Adipocyte (in vitro differentiated cells): ENCODE data around the gene NALCN.
"Not testable (repeated sequence)": the region's sequence is repeated elsewhere in the genome, so short reads cannot be mapped to it uniquely, and the experiment has no call there.

Source experiments
- DNase-seq: peaks from one replicate; pipeline ENCODE4 v3.0.0-alpha.2; 2015; ENCODE audit warnings: low read depth
- H3K27me3 ChIP-seq: replicated peaks from 2 replicates; pipeline ENCODE4 v1.7.0; 2013; ENCODE audit warnings: mild to moderate bottlenecking, low read length, moderate library complexity; ENCODE audit not compliant: control insufficient read depth, insufficient read depth
- H3K36me3 ChIP-seq: 2 replicates; pipeline ENCODE4 v1.7.0; 2013; ENCODE audit warnings: low read length, mild to moderate bottlenecking, moderate library complexity; ENCODE audit not compliant: control insufficient read depth, insufficient read depth, severe bottlenecking
- H3K4me1 ChIP-seq: 2 replicates; pipeline ENCODE4 v1.7.0; 2013; ENCODE audit warnings: mild to moderate bottlenecking, low read length, moderate library complexity; ENCODE audit not compliant: control insufficient read depth, insufficient read depth
- H3K4me3 ChIP-seq: 2 replicates; pipeline ENCODE4 v1.7.0; 2013; ENCODE audit warnings: mild to moderate bottlenecking, low read length, moderate library complexity
- H3K9ac ChIP-seq: 2 replicates; pipeline ENCODE4 v1.7.0; 2013; ENCODE audit warnings: mild to moderate bottlenecking, low read length, moderate library complexity
- H3K9me3 ChIP-seq: 2 replicates; pipeline ENCODE4 v1.7.0; 2013; ENCODE audit warnings: mild to moderate bottlenecking, low read length, moderate library complexity; ENCODE audit not compliant: control insufficient read depth

NALCN gene

GRCh38 chr13:101332583-101332982, 83.7 kb downstream of the NALCN start:
- Histone ChIP-seq H3K9ac (no peak overlapping the region), H3K36me3 (no peaks in the 10 kb centered on the region), H3K27me3 (no peaks in the 10 kb centered on the region), H3K4me3 (no peak overlapping the region), H3K9me3 (no peaks in the 10 kb centered on the region), H3K4me1 (no peaks in the 10 kb centered on the region)
- no peak for DNase-seq

GRCh38 chr13:101331731-101332130, 84.6 kb downstream of the NALCN start:
- no peaks in the 10 kb centered on the region for H3K27me3 ChIP-seq
- no peaks in the 10 kb centered on the region for H3K36me3 ChIP-seq
- H3K4me1 ChIP-seq: no peaks in the 10 kb centered on the region
- no peak for DNase-seq
- H3K9me3 ChIP-seq: no peaks in the 10 kb centered on the region
- H3K9ac ChIP-seq: no peak overlapping the region
- H3K4me3 ChIP-seq: no peak overlapping the region

DNA sequence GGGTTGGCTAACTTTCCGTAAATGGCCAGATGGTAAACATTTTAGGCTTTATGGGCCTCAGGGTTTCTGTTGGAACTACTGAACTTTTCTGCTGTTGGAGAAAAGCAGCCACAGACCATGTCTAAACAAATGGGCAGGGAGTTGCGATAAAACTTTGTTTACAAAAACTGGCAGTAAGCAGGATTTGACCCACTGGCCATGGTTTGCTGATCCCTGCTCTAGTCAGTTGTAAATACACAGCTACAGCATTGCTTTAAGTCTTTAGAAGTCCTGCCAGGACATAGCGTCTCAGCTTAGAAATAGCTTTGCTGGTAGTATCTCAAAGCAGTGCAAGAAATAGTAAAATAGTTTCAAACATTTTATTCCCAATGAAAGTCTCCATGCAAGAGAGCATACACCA, 88.4 kb downstream of the NALCN start:
- Histone ChIP-seq H3K27me3 (no peaks in the 10 kb centered on the region), H3K4me1 (no peaks in the 10 kb centered on the region), H3K9ac (no peak overlapping the region), H3K9me3 (no peaks in the 10 kb centered on the region), H3K36me3 (no peaks in the 10 kb centered on the region), H3K4me3 (no peak overlapping the region)
- no peak for DNase-seq

- Histone ChIP-seq H3K4me1 (no peaks in the 10 kb centered on the region), H3K9ac (no peak overlapping the region), H3K27me3 (no peaks in the 10 kb centered on the region), H3K36me3 (no peaks in the 10 kb centered on the region), H3K4me3 (no peak overlapping the region), H3K9me3 (no peaks in the 10 kb centered on the region)
- no peak for DNase-seq
Observed at GRCh38 chr13:101326710-101327109, 89.6 kb downstream of the NALCN start.

DNA sequence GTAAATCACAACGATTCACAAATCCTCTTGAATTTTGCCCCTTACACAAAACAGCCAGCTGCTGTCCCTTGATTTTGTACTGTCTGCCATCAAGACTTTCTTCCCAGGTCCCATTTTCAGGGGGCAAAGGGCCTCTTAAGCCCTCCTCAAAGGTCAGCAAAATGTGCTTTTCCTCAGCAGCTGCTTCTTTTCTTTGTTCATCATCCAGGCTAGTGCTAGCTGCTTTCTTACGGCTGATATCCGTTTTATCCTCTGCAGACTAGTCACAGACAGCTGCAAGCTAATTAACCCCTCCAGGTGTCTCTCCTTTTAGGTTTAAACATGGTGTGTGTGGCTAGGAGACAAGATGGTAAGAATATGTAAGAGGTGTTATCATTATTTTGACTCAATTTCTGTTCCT, 90.9 kb downstream of the NALCN start:
- no peak for DNase-seq
- Histone ChIP-seq H3K9ac (no peak overlapping the region), H3K36me3 (no peaks in the 10 kb centered on the region), H3K9me3 (no peaks in the 10 kb centered on the region), H3K4me1 (no peaks in the 10 kb centered on the region), H3K27me3 (no peaks in the 10 kb centered on the region), H3K4me3 (no peak overlapping the region)

DNA sequence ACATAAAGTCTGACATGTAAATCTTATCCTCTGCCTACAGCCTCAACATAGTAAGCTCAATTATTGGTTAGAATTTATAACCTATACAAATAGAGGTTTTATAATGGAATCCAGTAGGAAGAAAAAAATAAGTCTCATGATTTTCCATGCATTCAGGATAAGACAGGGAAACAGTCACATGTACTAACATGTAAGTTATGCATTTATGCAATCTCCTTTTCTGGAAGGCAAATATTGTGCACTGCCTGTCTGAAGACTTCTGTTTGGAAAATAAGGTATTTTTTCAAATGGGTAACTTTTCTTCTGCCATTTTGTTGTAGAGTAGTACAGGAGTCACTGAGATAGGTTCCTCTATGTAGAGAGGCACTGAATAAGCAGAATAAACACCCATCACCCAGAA, 92.7 kb downstream of the NALCN start:
- Histone ChIP-seq H3K27me3 (no peaks in the 10 kb centered on the region), H3K9ac (no peak overlapping the region), H3K36me3 (no peaks in the 10 kb centered on the region), H3K9me3 (no peaks in the 10 kb centered on the region), H3K4me3 (no peak overlapping the region), H3K4me1 (no peaks in the 10 kb centered on the region)
- DNase-seq: no peak

GRCh38 chr13:101317986-101318523, 98.3 kb downstream of the NALCN start:
- Histone ChIP-seq H3K36me3 (no peaks in the 10 kb centered on the region), H3K4me3 (no peak overlapping the region), H3K4me1 (no peaks in the 10 kb centered on the region), H3K27me3 (no peaks in the 10 kb centered on the region), H3K9ac (no peak overlapping the region), H3K9me3 (no peaks in the 10 kb centered on the region)
- no peak for DNase-seq

DNA sequence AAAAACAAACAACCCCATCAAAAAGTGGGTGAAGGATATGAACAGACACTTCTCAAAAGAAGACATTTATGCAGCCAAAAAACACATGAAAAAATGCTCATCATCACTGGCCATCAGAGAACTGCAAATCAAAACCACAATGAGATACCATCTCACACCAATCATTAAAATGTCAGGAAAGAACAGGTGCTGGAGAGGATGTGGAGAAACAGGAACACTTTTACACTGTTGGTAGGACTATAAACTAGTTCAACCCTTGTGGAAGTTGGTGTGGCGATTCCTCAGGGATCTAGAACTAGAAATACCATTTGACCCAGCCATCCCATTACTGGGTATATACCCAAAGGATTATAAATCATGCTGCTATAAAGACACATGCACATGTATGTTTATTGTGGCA, 102.8 kb downstream of the NALCN start:
- H3K27me3 ChIP-seq, DNase-seq, H3K9me3 ChIP-seq, H3K9ac ChIP-seq, H3K36me3 ChIP-seq, H3K4me3 ChIP-seq: not testable (repeated sequence)
- H3K4me1 ChIP-seq: peaks cover 13% of the 10 kb centered on the region

DNA sequence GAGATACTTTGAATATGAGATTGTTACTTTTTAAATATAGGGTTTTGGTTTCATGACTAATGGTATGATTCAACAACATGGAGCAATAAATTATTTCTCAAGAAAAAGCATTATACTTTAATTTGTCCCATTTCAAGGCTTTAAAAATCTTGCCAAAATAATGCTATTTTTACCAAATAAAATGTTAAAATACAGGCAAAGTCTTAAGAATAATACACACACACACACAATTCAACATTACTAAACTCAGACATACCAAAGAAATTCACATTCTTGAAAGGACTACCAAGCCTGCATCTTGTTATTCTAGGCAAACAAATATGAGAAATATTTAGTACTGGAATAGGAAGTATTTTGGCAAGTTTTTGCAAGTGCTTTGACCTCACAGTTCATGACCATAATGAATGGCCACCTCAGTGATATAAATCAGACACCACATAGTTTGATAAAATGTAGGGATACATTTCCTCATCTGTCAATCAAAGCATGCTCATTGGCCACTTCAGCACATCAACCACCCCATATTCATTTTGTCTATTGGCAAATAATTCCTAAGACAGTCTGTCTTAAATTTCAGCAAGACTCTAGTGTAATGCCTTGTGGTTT, 107.2 kb downstream of the NALCN start:
- Histone ChIP-seq H3K4me3 (no peak overlapping the region), H3K9ac (peak overlapping the region; percentile 77), H3K27me3 (no peaks in the 10 kb centered on the region), H3K4me1 (peaks cover 35% of the 10 kb centered on the region), H3K36me3 (no peaks in the 10 kb centered on the region), H3K9me3 (no peaks in the 10 kb centered on the region)
- peak; percentile 87 for DNase-seq

DNA sequence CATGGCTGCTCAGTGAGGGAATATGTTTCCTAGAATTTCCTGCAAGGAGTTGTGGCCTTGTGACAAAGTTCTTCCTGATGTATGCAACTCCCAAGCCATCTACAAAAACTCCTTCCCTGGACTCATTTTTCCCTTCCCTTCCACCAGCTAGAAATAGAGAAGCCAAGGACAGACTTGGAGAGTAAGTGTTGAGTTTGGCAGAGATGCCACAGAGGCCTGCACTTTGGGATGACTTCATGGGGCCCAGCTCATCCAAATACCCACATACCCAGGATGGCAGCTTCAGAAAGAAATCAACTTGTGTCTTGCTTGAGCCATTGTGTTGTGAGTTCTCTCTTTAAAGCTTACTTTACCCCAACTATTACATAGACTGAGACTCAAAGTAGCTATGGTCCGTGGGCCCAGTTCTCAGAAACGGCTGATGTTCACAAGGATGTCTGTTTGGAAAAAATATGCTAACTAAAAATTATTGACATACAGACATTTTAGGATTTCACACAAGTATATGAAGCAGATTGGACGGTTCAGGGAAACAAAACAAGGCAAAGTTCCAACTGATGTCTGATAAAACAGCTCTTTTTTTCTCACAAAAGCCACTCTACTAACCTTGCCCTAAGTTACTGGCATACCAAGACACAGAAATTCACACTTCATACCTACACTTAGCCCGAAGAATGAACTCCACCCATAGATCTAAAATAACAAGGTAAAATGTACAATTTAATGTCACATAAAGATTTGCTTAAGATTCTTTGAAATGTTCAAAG, 107.9 kb downstream of the NALCN start:
- DNase-seq: no peak
- H3K27me3 ChIP-seq: no peaks in the 10 kb centered on the region
- H3K9ac ChIP-seq: peak overlapping the region; percentile 77
- H3K4me3 ChIP-seq: peak overlapping the region; percentile 58
- peaks cover 35% of the 10 kb centered on the region for H3K4me1 ChIP-seq
- no peaks in the 10 kb centered on the region for H3K9me3 ChIP-seq
- no peaks in the 10 kb centered on the region for H3K36me3 ChIP-seq

DNA sequence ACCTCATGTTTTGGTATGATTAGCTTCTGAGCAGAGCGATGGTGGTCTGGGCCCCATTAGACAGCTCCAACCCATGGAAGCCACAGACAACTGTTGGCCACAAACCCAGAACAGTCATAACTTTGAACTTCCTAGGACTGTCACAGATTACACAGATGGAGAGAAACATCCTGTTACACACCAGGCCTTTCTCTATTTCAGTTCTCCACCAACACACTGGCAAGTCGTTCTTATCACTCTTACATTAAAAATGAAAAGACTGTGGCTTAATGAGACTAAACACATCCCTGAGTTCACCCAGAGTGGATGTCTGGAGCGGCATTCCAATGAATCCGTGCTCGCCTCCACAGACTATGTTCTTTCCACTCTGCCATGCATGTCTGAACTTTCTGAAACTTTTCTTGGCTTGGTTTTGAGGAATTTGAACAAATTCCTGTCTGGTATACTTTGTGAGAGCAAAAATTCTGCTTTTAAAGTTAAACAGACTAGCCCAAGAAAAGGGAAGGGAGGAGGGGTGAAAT, 109.1 kb downstream of the NALCN start:
- Histone ChIP-seq H3K9me3 (no peaks in the 10 kb centered on the region), H3K4me3 (peak overlapping the region; percentile 17), H3K4me1 (peaks cover 35% of the 10 kb centered on the region), H3K27me3 (no peaks in the 10 kb centered on the region), H3K36me3 (no peaks in the 10 kb centered on the region), H3K9ac (peak overlapping the region; percentile 77)
- DNase-seq: peak; percentile 90
